Measurements from ENCODE around the gene ANKS1B. TPM values are rescaled to one million over a fixed set of nuclear protein-coding genes. Genes with fewer than 3 reads are reported as not detected.

Gene ANKS1B
- total RNA-seq, 1 donor = 47.0 TPM

GRCh38 chr12:98714426-98714825, 1270.3 kb downstream of the ANKS1B start:
- no peak for DNase-seq (ENCODE audit: low read depth)
- TF ChIP-seq CTCF (IDR thresholded peaks at IDR 0.05; ENCODE audit: insufficient read depth, low read length) = no peak
- no peak overlapping the region for H3K4me3 ChIP-seq (ENCODE audit: low read depth, low read length)

GRCh38 chr12:98709022-98709421, 1275.7 kb downstream of the ANKS1B start:
- H3K4me3 ChIP-seq (ENCODE audit: low read depth, low read length) = no peak overlapping the region
- TF ChIP-seq CTCF (IDR thresholded peaks at IDR 0.05; ENCODE audit: insufficient read depth, low read length) = no peak
- DNase-seq (ENCODE audit: low read depth) = no peak

- no peak for DNase-seq (ENCODE audit: low read depth)
- no peak for TF ChIP-seq CTCF (IDR thresholded peaks at IDR 0.05; ENCODE audit: insufficient read depth, low read length)
- H3K4me3 ChIP-seq (ENCODE audit: low read depth, low read length) = no peak overlapping the region
These were observed 1283.6 kb downstream of the ANKS1B start for GRCh38 chr12:98701166-98701565.

GRCh38 chr12:98699586-98699985, 1285.2 kb downstream of the ANKS1B start:
- no peak overlapping the region for H3K4me3 ChIP-seq (ENCODE audit: low read depth, low read length)
- no peak for TF ChIP-seq CTCF (IDR thresholded peaks at IDR 0.05; ENCODE audit: insufficient read depth, low read length)
- DNase-seq (ENCODE audit: low read depth) = peak; percentile 86

GRCh38 chr12:98698603-98699463, 1285.9 kb downstream of the ANKS1B start:
- H3K4me3 ChIP-seq (ENCODE audit: low read depth, low read length) = no peak overlapping the region
- DNase-seq (ENCODE audit: low read depth) = peak; percentile 71
- peak; percentile 69 for TF ChIP-seq CTCF (IDR thresholded peaks at IDR 0.05; ENCODE audit: insufficient read depth, low read length)

- no peak for DNase-seq (ENCODE audit: low read depth)
- no peak for TF ChIP-seq CTCF (IDR thresholded peaks at IDR 0.05; ENCODE audit: insufficient read depth, low read length)
- no peak overlapping the region for H3K4me3 ChIP-seq (ENCODE audit: low read depth, low read length)
These were observed 1287.5 kb downstream of the ANKS1B start for GRCh38 chr12:98697209-98697608.

Data from fibroblast of the aortic adventitia (primary cell).